Measurements from ENCODE around the gene ANO6.

DNA sequence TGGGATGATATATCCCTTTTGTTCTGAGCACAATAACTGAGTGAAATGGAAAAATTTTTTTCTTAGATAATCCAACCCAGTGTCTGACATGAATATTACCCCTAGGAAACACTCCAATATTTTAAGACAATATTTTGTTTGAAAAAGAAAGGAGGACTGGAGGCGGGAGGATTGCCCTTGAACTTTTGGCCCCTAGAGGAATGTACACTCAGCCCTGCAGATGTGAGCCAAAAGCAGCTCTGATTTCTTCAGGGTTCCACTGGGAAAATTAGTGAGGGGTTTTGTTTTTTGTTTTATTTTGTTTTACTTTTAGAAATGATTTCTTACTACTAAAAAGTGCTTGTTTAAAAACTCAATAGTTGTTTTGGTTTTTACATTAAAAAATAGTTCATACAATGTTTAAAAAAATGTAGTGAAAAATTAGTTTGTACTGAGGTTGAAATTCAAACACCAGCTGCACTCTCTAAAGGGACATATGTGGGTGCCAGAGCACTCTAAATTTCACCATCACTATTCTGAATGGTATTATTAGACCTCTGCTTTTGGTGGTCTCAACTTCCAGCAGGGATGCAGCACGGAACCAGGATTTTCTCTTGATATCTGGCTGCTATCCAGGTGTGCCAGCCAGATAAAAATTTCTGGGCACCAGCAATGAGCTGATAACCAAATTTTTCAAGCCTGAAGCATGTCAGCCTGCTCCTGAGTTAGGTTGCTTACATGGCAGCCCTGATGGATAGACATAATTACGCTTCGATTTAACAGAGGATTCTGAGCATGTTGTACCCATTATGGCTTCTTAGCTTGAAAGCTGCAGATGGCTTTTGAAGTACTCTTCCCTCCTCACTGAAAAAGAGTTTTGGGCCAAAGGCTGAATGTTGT lies 141.9 kb downstream of the ANO6 start:
- TF ChIP-seq POLR2A (IDR thresholded peaks at IDR 0.05) = no peak
- TF ChIP-seq, protein P1, sequence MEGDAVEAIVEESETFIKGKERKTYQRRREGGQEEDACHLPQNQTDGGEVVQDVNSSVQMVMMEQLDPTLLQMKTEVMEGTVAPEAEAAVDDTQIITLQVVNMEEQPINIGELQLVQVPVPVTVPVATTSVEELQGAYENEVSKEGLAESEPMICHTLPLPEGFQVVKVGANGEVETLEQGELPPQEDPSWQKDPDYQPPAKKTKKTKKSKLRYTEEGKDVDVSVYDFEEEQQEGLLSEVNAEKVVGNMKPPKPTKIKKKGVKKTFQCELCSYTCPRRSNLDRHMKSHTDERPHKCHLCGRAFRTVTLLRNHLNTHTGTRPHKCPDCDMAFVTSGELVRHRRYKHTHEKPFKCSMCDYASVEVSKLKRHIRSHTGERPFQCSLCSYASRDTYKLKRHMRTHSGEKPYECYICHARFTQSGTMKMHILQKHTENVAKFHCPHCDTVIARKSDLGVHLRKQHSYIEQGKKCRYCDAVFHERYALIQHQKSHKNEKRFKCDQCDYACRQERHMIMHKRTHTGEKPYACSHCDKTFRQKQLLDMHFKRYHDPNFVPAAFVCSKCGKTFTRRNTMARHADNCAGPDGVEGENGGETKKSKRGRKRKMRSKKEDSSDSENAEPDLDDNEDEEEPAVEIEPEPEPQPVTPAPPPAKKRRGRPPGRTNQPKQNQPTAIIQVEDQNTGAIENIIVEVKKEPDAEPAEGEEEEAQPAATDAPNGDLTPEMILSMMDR (IDR thresholded peaks at IDR 0.05) = no peak
